SU-DHL-6 (cell line): ENCODE data around the gene NPAT.

Source experiments
- CTCF ChIP-seq: fragments of 200-600 bp; sonication (generic); IDR thresholded peaks from one replicate; pipeline ENCODE4 v1.5.1; 2017; ENCODE audit warnings: antibody characterized with exemption, mild to moderate bottlenecking, low read length, moderate library complexity; ENCODE audit not compliant: insufficient read depth, poor library complexity, severe bottlenecking
- EZH2phosphoT487 ChIP-seq: fragments of 200-600 bp; sonication (generic), shearing (Covaris generic); conservative IDR thresholded peaks from 2 replicates; pipeline ENCODE4 v1.6.1; 2018; ENCODE audit warnings: mild to moderate bottlenecking, antibody characterized with exemption, low read length, moderate library complexity, mixed read lengths

GRCh38 chr11:108221911-108222573 is 396 bp downstream of the NPAT start:
- TF ChIP-seq CTCF = no peak
- no peak for TF ChIP-seq EZH2phosphoT487
